Hematopoietic multipotent progenitor cell treated with erythropoietin and hydrocortisone succinate and interleukin-3 and kit ligand, for 4 days (in vitro differentiated cells): Measurements from ENCODE around the gene ABHD15.

Source experiments
- DNase-seq: peaks from one replicate; pipeline ENCODE4 v3.0.0-alpha.2; 2015

Gene ABHD15, protein sequence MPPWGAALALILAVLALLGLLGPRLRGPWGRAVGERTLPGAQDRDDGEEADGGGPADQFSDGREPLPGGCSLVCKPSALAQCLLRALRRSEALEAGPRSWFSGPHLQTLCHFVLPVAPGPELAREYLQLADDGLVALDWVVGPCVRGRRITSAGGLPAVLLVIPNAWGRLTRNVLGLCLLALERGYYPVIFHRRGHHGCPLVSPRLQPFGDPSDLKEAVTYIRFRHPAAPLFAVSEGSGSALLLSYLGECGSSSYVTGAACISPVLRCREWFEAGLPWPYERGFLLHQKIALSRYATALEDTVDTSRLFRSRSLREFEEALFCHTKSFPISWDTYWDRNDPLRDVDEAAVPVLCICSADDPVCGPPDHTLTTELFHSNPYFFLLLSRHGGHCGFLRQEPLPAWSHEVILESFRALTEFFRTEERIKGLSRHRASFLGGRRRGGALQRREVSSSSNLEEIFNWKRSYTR

DNA sequence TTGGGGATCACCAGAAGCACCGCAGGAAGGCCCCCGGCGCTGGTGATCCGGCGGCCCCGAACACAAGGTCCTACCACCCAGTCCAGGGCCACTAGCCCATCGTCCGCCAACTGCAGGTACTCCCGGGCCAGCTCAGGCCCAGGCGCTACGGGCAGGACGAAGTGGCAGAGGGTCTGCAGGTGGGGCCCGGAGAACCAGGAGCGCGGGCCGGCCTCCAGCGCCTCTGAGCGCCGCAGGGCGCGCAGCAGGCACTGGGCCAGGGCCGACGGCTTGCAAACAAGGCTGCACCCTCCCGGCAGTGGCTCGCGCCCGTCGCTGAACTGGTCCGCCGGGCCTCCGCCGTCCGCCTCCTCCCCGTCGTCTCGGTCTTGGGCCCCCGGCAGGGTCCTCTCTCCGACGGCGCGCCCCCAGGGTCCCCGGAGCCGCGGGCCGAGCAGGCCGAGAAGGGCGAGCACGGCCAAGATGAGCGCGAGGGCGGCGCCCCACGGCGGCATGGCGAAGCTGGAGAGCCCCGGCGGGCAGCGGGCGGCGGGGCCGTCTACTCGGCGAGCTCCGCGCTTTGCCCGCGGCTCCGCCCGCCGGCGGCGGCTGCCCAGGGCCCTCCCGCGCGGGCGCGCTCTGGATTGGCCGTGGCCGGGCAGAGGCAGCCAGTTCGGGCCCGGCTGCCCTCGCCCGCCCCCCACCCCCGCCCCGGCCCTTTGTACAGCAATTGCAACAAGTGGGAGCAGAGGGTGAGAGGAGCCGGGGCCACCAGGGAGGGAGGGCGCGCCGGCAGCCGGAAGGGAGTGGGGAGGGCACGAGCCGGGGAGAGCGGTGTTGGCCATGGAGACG, at the start of gene ABHD15:
Gene ABHD15 (minus strand): TSS at position 565 of the 831 bp plus-strand sequence. CDS start 71 bp downstream, at position 494.
- peak; percentile 85 for DNase-seq

DNA sequence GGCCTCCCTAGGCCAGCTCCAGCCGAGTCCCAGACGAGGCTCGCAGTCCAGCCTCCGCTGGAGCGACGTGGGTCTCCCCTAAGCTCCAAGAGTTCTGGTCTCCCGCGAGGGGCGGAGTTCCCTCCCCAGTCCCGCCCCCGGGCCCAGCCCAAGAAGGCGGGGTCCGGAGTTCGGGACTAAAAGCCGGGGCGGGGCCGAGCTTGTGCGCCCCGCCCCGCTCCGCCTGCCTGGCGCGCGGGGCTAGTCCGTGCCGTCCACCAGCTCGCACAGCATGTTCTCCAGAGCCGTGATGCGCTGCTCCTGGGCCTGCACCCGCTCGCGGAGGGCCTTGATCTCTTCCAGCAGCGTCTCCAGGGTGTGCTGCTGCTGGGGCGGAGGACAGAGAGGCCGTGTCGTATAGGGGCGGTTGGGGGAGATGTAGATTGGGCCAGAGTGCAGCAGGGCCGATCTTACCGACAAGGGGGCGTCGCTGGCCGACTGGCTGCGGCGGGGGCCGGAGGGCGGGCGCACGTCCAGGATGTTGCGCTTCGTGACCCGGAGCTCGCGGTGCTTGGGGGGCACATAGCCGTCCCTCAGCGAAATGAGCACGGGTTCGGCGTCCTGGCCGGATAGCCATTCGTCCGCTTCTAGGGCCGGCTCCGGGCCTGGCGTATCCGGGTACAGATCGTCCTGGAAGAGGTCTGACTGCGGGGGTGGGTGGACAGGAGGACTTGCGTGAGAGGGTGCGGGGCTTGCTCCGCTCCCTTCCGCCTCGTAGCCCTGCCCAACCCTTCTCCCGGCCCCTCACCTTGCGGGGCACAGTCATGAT, 48.9 kb upstream of the ABHD15 start:
- peak; percentile 95 for DNase-seq

DNA sequence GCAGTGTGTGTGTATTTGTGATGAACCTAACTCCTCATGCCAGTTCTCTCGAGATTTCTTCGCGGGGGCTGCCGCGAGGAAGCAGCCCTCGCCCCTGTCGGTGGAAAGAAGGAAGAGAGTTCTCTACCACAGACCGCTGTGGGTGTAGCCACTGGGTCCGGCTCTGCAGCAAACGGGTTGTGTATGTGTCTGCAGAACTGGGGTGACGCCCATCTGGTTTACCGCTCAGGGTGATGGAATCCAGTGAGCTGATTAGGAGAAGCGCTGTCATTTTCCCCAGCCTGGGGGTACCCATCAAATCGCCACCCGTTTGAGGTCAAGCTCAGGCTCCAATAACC, 48.2 kb upstream of the ABHD15 start:
- DNase-seq = peak; percentile 93

DNA sequence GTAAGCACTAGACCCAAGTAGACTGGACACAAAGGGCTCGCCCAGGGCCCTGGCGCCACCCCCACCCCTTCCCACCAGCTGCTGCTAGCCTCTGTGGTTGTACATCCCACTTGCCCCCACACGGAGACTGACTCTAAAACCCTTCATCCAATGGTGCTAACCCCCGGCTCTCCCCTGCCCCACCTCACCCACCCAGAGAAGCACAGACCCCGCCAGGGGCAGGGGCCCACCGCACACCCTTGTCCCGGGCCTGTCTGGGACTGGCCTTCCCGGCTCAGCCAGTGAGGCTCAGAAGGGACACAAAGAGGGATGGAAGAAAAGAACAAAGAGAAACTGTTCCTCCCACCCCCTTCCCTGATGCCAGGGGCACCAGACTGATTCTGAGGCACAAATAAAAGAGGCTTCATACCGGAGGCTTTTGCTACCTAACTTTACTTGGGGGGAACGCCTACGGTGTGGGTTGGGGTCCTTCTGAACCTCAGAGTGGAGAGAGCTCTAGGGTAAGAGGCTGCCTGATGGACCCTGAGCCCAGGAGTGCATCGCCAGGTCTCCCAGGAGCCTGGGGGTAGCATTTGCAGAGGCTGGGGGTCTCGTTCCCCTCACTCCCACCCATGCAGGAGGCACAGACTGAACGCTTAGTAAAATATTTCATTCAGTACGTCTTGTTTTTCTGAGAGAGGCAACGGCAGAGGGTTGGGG, 47.7 kb upstream of the ABHD15 start:
- DNase-seq = no peak

DNA sequence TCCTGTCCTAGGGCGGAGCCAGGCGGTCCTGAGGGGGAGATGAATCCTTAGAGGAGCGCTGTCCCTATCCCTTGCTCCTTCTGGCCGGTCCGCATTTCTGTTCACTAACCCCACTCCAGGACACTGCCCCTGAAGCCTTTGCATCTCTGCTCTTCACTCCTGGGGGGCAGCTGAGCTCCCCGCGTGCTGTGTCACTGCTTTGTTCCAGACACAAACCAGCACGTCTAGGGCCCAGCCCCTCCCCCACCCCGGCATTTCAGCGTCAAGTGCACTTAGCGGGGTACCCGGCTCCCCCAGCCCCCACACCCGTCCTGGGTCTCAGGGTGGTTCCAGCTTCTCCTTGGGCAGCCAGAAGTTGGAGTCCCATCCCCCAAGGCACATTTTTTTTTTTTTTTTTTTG, 47.0 kb upstream of the ABHD15 start:
- peak; percentile 20 for DNase-seq

DNA sequence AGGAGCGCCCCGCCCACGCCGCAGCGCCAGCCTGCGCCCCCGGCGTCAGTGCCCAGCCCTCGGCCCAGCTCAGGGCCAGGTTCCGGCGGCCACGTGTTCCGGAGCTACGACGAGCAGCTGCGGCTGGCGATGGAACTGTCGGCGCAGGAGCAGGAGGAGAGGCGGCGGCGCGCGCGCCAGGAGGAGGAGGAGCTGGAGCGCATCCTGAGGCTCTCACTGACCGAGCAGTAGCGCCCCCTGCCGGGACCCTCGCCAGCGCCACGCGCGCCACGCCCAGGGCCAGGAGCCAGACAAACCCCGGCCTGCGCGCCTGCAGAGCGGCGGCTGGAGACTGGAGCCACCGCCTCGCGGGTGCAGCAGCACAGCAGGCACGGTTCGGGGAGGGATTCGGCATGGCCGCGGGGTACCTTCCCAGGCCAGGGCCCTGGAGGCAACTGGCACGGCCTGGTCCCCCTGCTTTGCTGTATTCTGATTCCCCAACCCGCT, 46.6 kb upstream of the ABHD15 start:
- DNase-seq = peak; percentile 96

DNA sequence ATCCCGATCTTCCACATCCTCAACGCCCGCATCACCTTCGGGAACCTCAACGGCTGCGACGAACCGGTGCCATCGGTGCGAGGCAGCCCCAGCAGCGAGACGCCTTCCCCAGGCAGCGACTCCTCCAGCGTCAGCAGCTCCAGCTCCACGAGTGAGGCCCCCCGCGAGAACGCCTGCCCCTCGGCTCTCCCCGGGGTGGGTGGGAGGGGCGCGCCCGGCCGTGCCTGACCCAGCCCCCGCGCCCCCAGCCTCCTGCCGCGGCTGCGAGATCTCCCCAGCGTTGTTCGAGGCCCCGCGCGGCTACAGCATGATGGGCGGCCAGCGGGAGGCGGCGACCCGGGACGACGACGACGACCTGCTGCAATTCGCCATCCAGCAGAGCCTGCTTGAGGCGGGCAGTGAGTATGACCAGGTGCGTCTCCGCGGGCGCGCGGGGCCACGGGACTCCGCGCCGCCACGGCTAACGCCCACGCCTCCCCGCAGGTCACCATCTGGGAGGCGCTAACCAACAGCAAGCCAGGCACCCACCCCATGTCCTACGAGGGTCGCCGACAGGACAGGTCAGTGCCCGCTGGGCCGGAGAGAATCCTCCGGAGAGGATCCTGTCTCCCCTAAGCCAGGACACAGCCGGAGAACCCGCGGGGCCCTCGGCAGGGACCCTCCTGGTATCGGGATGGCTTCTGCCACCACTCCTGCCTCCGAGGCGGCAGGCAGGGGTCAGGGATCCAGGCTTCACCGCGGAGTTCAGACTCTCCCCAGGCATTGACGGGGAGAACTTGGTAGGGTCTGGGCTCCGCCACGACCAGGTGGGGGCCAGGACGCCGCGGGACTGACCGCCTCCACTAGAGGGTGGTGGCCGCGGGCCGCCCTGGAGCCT, 45.8 kb upstream of the ABHD15 start:
- DNase-seq = no peak

DNA sequence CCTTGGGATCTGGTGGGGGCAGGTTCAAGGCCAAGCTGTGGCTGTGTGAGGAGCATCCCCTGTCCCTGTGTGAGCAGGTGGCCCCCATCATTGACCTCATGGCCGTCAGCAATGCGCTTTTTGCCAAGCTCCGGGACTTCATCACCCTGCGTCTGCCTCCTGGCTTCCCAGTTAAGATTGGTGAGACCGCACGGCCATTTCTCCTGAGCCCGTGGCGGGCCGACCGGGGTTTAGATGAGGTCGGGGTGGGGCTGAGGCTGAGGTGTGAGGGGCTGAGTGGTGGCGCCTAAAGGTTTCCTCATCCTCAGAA, 45.2 kb upstream of the ABHD15 start:
- no peak for DNase-seq

DNA sequence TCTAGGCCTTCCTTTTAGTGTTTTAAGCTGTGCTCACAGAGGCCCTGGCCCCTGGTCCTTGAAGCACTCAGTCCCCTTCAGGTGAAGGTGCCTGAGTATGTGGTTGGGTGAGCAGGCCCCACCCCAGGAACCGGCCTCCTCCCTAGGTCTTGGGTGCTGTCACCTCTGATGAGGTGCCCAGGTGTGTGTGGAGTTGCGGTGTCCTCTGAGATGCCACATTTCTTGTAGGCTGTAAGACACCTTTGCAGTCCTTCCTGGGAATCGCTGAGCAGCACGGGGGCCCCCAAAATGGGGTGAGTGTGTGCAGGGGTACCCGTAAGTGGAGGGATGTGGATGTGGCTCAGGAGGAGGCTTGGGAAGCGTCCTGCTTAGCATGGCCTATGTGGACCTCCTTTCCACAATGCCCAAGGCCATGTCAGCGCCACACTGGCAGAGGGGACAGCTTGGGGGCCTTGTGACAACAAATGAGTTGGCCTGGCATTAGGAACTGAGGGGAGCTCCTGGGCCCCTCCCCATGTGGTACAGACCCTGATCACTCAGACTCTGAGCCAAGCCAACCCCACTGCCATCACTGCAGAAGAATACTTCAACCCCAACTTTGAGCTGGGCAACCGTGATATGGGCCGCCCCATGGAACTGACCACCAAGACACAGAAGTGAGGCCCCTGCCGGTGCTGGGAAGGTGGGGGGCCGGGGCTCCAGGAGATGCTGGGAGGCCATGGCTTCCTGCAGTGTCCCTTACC, 44.7 kb upstream of the ABHD15 start:
- no peak for DNase-seq

DNA sequence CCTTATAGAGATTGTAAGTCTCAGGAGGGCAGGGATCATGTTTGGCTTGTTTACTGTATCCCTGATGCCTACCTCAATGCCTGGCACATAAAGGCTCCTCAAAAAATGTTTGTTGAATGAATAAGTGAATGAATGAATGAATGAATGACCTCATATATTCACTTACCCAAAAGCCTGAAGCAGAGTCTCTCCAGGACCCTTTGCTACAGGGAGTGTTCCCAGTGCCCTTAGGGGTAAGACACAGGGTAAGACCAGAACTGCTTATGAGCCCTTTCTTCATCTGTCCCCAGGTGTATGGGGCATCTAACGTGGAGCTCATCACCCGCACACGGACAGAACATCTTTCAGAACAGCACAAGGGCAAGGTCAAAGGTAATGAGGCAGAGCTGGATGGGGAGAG, 43.6 kb upstream of the ABHD15 start:
- no peak for DNase-seq

DNA sequence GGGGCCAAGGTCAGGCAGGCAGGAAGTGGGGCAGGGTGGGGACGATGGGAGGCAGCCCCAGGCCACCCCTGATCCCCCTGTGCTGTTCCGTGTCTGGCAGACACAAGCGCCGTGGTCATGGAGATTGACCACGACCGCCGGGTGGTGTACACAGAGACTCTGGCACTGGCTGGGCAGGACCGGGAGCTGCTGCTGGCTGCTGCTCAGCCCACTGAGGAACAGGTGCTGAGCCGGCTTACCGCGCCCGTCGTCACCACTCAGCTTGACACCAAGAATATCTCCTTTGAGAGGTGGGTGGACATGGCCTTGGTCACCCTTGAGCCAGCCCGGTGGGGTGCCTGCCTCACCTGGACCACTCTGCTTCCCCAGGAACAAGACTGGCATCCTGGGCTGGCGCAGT, 42.1 kb upstream of the ABHD15 start:
- DNase-seq = peak; percentile 18

DNA sequence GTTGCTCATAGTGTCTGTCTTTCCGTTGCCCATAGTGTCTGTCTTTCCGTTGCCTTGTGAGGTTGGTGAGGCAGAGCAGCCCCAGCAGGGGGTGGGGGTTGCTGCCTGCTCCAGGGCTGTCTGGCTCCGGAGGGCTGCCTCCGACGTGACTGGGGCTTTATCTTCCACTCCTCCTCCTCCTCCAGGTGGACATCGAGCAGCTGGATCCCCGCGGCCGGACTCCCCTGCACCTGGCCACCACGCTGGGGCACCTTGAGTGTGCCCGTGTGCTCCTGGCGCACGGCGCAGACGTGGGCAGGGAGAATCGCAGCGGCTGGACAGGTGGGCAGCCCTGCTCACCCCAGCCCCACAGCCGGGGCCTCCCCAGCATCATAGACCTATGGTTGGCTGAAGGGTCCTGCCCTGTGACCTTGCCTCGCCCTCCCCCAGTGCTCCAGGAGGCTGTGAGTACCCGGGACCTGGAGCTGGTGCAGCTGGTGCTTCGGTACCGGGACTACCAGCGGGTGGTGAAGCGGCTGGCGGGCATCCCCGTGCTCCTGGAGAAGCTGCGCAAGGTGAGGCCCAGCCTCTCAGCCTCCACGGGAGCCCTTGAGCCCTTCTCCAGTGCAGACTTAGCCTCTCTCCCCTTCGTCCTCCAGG, 40.8 kb upstream of the ABHD15 start:
- no peak for DNase-seq

DNA sequence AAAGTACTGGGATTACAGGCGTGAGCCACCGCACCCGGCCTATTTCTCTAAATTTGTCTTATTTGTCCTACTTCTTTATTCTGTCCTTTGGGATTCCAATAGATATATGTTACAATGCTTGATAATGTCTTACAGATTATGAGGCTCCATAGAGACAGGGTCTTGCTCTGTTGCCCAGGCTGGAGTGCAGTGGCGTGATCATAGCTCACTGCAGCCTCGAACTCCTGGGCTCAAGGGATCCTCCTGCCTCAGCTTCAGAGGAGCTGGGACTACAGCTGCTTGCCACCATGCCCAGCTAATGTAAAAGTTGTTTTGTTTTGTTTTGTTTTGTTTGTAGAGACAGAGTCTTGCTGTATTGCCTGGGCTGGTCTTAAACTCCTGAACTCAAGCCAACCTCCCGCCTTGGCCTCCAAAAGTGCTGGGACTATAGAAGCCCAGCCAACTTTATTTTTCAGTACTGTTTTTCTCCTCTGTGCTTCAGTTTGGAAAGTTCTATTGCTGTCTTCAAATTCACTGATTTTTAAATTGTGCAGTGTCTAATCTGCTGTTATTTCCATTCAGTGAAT, 36.4 kb upstream of the ABHD15 start:
- DNase-seq = no peak

DNA sequence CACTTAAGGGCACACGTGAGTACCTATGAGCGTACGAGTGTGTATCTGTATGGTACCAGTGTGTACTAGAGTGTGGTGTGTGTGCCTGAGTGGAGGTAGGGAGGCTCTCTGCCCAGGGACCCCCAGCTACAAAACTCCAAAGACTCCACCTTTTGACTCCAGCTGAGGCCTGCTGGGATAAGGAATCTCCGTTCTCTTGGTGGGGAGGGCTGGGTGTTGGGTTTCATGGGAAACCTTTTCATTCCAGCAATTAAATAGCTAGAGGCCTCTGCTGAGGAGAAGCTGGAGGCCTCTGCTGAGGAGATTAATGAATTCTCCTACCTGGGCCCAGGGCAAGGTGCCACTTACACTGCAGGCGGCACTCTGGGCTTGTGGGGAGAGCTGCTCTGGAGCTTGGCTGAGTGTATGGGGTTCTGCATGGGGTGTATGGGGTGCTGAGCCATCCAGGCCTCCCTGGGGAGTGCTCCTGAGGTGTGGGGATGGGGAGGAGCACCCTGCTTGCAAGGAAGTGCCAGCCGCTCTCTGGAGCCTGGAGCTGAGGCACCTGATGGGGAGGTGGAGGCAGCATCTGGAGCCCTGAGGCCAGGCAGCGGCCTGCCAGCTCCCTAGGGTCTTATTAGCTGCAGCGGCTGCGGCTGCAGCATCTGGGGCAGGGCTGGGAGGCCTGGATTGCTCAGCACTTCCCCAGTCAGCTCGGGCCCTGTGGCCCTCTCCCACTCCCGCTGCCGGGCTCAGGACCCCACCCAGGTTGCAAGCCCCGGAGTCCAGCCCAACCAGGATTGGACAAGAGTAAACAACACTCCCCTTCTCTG, 30.7 kb upstream of the ABHD15 start:
- no peak for DNase-seq

DNA sequence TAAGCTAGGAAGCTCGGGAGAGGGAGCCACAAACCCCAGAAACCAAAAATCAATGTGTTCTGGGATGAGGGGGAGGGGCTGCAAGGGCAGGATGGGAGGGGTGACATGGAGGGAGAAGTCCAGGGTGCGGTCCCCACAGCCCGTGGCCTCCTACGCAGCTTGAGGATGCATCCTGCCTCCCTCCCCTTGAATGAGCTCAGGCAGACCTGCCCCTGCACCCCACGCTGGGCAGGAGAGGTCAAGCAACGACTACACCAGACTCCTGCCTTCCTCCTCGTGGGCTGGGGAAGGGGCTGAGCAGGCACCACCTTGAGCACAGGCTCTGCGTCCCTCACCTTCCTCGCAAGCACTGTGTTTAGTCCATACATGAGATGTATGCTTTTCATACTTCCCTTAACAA, 30.0 kb upstream of the ABHD15 start:
- DNase-seq = no peak

DNA sequence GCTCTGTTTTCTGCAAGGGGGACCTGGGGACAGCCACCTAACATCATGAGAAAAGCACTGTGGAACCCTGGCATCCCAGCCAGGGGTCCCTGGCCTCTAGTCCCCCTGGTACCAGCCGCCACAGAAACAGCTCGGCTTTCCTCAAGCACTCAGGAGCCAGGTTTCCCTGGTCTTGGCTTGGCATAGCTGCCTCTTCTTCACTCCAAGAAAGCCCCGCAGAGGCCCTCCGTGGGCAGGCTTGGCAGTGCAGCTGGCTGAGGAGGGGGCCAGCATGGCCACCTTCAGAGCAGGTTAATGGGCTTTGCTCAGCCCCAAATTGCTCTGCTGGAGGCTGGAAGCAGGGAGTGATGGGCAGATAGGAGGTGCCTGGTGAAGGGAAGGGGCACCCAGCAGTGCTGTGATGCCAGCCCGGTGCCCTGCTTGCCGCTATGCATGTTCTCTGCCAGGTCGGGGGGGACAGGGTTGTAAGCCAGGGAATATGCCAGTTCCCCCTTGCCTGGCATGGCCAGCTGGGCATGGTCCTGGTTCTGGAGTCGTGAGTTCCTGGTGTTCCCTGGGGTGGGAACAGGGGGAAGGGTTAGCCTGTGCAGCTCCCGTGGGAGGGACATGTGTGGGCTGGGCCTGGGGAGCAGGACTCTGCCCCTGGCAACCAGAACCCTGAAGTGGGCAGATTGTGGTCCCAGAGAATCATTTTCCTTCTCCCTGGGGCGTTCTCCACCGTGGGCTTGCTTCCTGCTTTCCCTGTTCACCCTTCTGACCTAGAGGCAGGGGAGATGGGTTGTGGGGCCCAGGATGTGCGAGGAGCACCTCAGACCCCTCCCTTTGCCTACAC, 29.3 kb upstream of the ABHD15 start:
- no peak for DNase-seq

DNA sequence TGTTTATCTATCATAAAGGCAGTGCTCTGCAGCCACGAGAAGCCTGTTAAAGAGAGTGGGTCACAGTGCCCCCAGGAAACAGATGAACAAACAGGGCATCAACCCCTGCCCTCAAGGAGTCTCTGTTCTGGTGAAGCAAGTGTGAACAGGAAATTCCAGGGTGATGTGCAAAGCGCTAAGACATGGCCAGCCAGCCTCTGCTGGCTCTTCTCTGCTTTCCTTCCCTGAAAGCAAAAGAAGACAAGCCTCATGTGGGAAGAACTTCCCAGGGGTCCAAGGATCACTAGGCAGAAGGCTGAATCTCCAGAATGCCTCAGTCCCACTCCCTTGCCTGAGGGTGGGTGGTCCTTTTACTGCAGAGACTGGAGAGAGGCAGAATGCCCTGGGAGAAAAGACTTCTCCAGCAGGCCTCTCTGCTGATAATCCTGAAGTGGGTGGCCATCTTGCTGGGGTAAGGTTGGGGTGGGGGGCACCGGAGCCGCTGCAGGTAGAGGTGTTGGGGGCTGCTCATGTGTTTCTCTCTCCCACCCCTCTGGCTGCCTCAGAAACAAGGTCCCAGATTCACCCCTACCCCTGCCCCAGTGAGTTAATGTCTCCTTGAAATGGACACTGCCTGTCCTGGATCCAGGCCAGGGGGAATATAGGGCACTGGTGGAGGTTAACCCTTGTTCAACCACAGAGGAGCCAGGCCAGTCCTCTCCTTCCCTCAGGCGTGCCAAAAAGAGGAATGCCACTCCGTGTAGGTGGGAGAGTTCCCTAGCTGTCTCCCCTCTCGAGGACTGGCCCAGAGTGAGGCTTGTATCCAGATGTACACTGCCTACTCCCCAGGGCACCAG, 28.5 kb upstream of the ABHD15 start:
- DNase-seq = no peak
